ENCODE measurements around the gene UGP2.
"Not testable (repeated sequence)": the region's sequence is repeated elsewhere in the genome, so short reads cannot be mapped to it uniquely, and the experiment has no call there.

The UGP2 gene

DNA sequence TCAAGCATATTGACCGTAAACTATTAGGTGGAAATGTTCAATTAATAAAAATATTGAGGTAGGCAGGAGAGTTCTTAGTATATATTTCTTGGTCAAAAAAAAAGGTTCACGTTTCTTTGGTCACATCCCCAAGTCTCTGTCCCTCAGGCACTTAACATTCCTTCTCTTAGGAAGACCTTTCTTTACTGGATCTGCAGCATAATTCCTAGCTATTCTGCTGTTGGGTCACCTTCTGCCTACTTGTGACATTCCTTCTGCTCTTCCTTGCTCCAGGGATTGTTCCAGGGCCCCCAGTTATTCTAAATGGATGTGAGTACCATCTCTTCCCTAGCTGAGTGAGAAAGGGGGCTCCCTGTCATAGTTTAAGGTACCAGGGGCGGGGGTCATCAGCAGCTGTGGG lies 4.2 kb downstream of the UGP2 start:
- DNase-seq (ENCODE audit: insufficient read length, low spot score) (no peak), FAIRE-seq (no peak)
- TF ChIP-seq, protein P1, sequence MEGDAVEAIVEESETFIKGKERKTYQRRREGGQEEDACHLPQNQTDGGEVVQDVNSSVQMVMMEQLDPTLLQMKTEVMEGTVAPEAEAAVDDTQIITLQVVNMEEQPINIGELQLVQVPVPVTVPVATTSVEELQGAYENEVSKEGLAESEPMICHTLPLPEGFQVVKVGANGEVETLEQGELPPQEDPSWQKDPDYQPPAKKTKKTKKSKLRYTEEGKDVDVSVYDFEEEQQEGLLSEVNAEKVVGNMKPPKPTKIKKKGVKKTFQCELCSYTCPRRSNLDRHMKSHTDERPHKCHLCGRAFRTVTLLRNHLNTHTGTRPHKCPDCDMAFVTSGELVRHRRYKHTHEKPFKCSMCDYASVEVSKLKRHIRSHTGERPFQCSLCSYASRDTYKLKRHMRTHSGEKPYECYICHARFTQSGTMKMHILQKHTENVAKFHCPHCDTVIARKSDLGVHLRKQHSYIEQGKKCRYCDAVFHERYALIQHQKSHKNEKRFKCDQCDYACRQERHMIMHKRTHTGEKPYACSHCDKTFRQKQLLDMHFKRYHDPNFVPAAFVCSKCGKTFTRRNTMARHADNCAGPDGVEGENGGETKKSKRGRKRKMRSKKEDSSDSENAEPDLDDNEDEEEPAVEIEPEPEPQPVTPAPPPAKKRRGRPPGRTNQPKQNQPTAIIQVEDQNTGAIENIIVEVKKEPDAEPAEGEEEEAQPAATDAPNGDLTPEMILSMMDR (IDR thresholded peaks at IDR 0.05; ENCODE audit: insufficient read depth, missing control alignments), result no peak

- FAIRE-seq (no peak), DNase-seq (ENCODE audit: insufficient read length, low spot score) (no peak)
- TF ChIP-seq, protein P1 (IDR thresholded peaks at IDR 0.05; ENCODE audit: insufficient read depth, missing control alignments), result no peak
Observed at GRCh38 chr2:63846487-63846886, 4.8 kb downstream of the UGP2 start.

DNA sequence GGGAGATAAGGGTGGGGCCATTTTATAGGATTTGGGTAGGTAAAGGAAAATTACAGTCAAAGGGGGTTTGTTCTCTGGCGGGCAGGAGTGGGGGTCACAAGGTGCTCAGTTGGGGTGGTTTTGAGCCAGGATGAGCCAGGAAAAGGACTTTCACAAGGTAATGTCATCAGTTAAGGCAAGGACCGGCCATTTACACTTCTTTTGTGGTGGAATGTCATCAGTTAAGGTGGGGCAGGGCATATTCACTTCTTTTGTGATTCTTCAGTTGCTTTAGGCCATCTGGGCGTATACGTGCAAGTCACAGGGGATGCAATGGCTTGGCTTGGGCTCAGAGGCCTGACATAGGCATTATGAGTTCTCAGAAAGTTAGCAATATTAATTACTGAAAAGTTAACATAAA lies 5.9 kb downstream of the UGP2 start:
- not testable (repeated sequence) for FAIRE-seq; DNase-seq (ENCODE audit: insufficient read length, low spot score)

GRCh38 chr2:63849381-63850203 lies 7.9 kb downstream of the UGP2 start:
- DNase-seq (ENCODE audit: insufficient read length, low spot score) (no peak), FAIRE-seq (no peak)
- TF ChIP-seq, protein P1 (IDR thresholded peaks at IDR 0.05; ENCODE audit: insufficient read depth, missing control alignments), result no peak

GRCh38 chr2:63850204-63850571 lies 8.5 kb downstream of the UGP2 start:
- DNase-seq (ENCODE audit: insufficient read length, low spot score) (no peak), FAIRE-seq (no peak)
- TF ChIP-seq, protein P1 (IDR thresholded peaks at IDR 0.05; ENCODE audit: insufficient read depth, missing control alignments), result no peak

DNA sequence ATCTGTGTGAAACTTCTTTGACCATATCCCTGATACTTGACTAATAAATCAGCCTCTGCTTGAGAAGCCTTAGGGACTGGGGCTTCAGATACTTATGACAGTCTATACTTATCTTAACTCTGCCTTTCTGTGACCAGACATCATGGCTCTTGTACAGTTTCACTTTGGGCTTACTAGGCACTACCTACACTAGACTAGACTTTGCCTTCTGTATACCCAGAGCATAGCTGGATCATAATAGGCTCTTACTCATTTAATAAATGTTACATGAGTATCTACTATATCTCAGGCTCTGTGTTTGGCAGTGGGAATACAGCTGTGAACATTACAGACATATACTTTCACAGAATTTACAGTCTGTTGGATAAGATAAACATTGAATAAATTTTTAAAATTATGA lies 9.0 kb downstream of the UGP2 start:
- TF ChIP-seq, protein P1 (IDR thresholded peaks at IDR 0.05; ENCODE audit: insufficient read depth, missing control alignments), result no peak
- DNase-seq (ENCODE audit: insufficient read length, low spot score) (no peak), FAIRE-seq (no peak)

GRCh38 chr2:63851691-63852311 lies 10.1 kb downstream of the UGP2 start:
- no peak for DNase-seq (ENCODE audit: insufficient read length, low spot score)
- FAIRE-seq, result no peak
- TF ChIP-seq, protein P1 (IDR thresholded peaks at IDR 0.05; ENCODE audit: insufficient read depth, missing control alignments), result no peak
